Activated T-helper 1 cell treated with anti-CD3 and anti-CD28 coated beads, Interleukin-12 subunit alpha, Interleukin-12 subunit beta, Interleukin-2, Interleukin-4 antibody, amounts not matched to agents 30 ng/mL and 10 ng/mL and 1 ng/mL, durations not matched to agents 14 hours and 24 hours and 36 hours (primary cell): ENCODE results near the gene FCRL6. TPM values are rescaled to one million over a fixed set of nuclear protein-coding genes. Genes with fewer than 3 reads are reported as not detected.

ENCODE experiments used
- DNase-seq: peaks from one replicate; pipeline ENCODE4 v3.0.0; 2021; ENCODE audit warnings: low spot score
- H3K27ac Mint-ChIP-seq: one replicate; pipeline ENCODE4 v1.8.0; 2021; ENCODE audit warnings: mild to moderate bottlenecking, mixed read lengths
- H3K27me3 Mint-ChIP-seq: one replicate; pipeline ENCODE4 v1.8.0; 2022; ENCODE audit warnings: mild to moderate bottlenecking, moderate library complexity, mixed read lengths; ENCODE audit not compliant: insufficient read depth
- H3K36me3 Mint-ChIP-seq: one replicate; pipeline ENCODE4 v1.8.0; 2021; ENCODE audit warnings: low read depth, mixed read lengths
- H3K4me1 Mint-ChIP-seq: one replicate; pipeline ENCODE4 v1.8.0; 2021; ENCODE audit warnings: low read depth, mixed read lengths
- H3K4me3 Mint-ChIP-seq: one replicate; pipeline ENCODE4 v1.8.0; 2021; ENCODE audit warnings: mild to moderate bottlenecking, moderate library complexity, mixed read lengths
- H3K9me3 Mint-ChIP-seq: one replicate; pipeline ENCODE4 v1.8.0; 2021; ENCODE audit warnings: mixed read lengths
- intact Hi-C: fragments of 100-400 bp; cut with micrococcal nuclease; formaldehyde crosslinking; loops from one replicate; pipeline ENCODE4 v1.15.1; 2024
- total RNA-seq: library from RNA; stranded (reverse); gene quantifications from 2 replicates; pipeline ENCODE4 v1.2.3, GENCODE V29; 2022

The FCRL6 gene
- total RNA-seq, 1 donor from 2014 or later = not detected

- Mint-ChIP-seq H3K4me3 (peak overlapping the region; percentile 82), H3K36me3 (peaks cover 1% of the 10 kb centered on the region), H3K4me1 (peaks cover 7% of the 10 kb centered on the region), H3K27ac (no peak overlapping the region), H3K9me3 (no peaks in the 10 kb centered on the region), H3K27me3 (peaks cover 11% of the 10 kb centered on the region)
- no peak for DNase-seq
- intact Hi-C loops = loop anchor here (2.0 to 10.0 kb wide), 4 partner anchors 73 to 705 kb away; partner anchors contain the start of genes AIM2, DCAF8 and IGSF8
These were observed 20.2 kb upstream of the FCRL6 start for GRCh38 chr1:159781992-159782391.

DNA sequence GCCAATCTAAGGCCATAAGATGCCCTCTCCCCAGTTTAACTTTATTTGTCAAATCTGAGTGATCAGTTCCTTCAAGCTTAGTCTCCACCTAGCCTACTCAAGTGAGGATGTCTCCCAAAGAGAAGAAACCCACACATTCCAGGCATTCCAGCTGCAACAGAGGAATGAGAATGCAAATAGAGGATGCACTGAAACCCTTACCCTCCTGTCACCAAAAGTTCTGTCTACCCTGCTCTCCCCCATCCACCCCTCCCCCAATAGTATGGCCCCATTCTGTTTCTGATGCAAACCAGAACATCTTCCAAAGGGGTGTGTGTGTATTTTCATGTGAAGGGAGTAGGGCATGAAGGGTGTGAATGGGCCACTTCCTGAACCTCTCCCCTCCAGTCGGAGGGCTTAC lies 18.4 kb upstream of the FCRL6 start:
- no peak overlapping the region for H3K4me3 Mint-ChIP-seq
- peaks cover 5% of the 10 kb centered on the region for H3K27me3 Mint-ChIP-seq
- peaks cover 1% of the 10 kb centered on the region for H3K36me3 Mint-ChIP-seq
- H3K4me1 Mint-ChIP-seq = peaks cover 7% of the 10 kb centered on the region
- intact Hi-C loops = loop anchor here (5.0 to 10.0 kb wide), 2 partner anchors 481 to 706 kb away; partner anchors contain the start of genes AIM2 and DCAF8
- no peak for DNase-seq
- no peak overlapping the region for H3K27ac Mint-ChIP-seq
- H3K9me3 Mint-ChIP-seq = no peaks in the 10 kb centered on the region

DNA sequence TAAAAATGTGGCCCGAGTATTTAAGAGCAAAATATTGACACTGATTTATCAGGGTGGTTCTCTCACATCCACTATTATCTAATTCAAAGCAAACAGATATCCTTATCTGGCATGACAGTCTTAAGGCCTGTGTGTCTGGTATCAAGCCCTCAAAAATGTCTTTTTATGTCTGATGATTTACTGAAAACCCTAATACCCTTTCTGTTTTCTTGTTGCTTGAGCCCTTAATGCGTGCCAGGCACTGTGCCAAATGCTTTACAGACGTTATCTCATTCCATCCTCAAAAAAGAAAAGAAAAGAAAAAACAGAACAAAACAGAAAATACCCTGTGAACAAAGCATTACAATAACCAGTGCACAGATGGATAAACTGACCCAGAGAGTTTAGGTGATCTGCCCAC lies 15.7 kb upstream of the FCRL6 start:
- Mint-ChIP-seq H3K27ac (no peak overlapping the region), H3K4me1 (peaks cover 4% of the 10 kb centered on the region), H3K4me3 (no peak overlapping the region), H3K9me3 (no peaks in the 10 kb centered on the region), H3K36me3 (peaks cover 1% of the 10 kb centered on the region), H3K27me3 (peaks cover 7% of the 10 kb centered on the region)
- no peak for DNase-seq
- intact Hi-C loops = loop anchor here (10.0 kb wide), 1 partner anchor 478 kb away; the partner anchor contains the start of gene DCAF8

DNA sequence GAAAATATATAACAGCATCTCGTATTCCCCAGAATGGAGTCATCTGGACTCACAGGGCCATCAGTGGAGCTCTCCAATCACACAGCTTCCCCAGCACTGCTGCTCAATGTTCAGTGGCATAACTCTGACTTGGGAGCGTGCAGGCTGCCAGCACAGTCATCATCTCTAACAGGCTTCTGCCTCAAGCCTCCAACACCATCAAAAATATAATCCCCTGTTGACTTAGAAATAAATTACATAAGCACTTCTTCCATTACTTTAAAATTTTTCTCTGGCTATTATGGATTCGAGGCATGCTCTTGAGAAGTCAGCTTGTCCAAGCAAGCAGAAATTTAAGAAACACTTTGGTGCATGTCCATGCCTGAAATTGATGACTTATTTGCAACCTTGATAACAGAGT lies 15.2 kb upstream of the FCRL6 start:
- Mint-ChIP-seq H3K4me3 (no peak overlapping the region), H3K27me3 (peaks cover 7% of the 10 kb centered on the region), H3K9me3 (no peaks in the 10 kb centered on the region), H3K36me3 (peaks cover 1% of the 10 kb centered on the region), H3K27ac (no peak overlapping the region), H3K4me1 (no peaks in the 10 kb centered on the region)
- intact Hi-C loops = loop anchor here (10.0 kb wide), 1 partner anchor 478 kb away; the partner anchor contains the start of gene DCAF8
- no peak for DNase-seq

DNA sequence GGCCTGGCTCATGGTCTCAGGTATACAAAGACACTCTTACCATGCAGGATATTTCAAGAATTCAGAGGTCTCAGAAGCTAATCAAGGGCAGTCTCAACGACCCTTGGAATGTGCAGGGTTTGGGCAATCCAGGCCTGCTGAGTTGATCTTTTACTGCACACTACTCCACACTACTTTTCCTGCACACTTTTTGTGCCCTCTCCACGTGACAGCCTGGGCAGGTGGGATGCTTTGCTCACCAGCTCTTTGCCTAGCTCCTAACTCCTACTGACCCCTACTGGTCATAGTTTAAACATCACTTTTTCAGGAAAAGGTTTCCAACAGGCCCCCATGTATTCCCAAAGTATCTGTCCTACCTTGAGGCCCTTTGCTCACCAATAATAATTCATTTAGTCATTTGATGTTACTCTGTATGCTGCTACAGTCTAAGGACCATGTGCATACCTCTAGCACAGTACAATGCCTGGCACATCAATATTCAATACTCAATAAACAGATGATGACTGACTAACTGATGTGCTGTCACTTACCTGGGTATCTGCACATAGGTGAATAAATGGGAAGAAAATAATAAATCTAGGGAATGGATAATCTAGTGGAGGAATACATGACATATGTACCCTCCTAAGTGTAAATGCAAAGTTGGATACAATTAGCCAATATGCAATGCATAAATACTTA lies 11.8 kb upstream of the FCRL6 start:
- Mint-ChIP-seq H3K4me3 (no peak overlapping the region), H3K4me1 (no peaks in the 10 kb centered on the region), H3K36me3 (no peaks in the 10 kb centered on the region), H3K27ac (no peak overlapping the region), H3K27me3 (peaks cover 13% of the 10 kb centered on the region), H3K9me3 (no peaks in the 10 kb centered on the region)
- DNase-seq = no peak
- intact Hi-C loops = no loop called here

DNA sequence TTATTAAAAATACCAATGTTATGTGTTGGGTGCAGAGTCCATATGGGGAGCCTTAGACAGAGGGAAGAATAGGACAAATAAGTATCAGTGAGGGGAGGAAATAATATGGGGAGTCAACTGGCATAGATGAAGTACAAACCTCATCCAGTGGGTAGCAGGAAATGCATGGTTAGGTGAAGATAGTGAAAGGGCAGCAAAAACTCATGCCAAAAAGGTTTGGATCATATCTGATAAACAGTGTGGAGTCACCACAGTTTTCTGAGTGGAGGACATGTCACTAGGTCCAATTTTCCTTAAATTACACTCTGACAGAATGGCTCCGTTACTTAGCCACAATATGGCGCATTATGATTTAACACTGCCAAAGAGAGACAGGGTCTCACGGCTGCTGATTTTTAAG lies 11.1 kb upstream of the FCRL6 start:
- no peak overlapping the region for H3K4me3 Mint-ChIP-seq
- intact Hi-C loops = no loop called here
- no peak overlapping the region for H3K27ac Mint-ChIP-seq
- H3K4me1 Mint-ChIP-seq = no peaks in the 10 kb centered on the region
- no peaks in the 10 kb centered on the region for H3K9me3 Mint-ChIP-seq
- no peaks in the 10 kb centered on the region for H3K36me3 Mint-ChIP-seq
- H3K27me3 Mint-ChIP-seq = peaks cover 13% of the 10 kb centered on the region
- DNase-seq = no peak

DNA sequence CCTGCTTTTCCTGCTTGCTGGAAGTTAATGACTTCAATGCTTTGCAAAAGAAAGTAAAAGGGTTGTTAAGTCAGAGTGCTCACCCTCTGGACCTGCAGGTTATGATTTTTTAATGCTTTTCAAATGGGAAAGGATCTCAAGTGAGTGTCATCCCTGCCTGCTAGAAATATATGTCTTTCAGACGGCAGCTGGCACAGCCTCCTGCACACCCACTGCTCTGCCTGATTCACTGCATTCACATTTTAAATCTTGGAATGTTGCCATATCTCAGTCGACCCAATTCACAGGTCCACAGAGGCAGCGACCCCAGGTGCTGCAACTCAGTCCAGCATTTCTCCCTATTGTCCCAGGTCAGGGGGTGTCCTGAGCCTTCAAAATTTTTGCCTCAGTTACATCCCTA lies 10.7 kb upstream of the FCRL6 start:
- DNase-seq = no peak
- no peak overlapping the region for H3K27ac Mint-ChIP-seq
- no peak overlapping the region for H3K4me3 Mint-ChIP-seq
- no peaks in the 10 kb centered on the region for H3K4me1 Mint-ChIP-seq
- intact Hi-C loops = no loop called here
- H3K36me3 Mint-ChIP-seq = no peaks in the 10 kb centered on the region
- peaks cover 15% of the 10 kb centered on the region for H3K27me3 Mint-ChIP-seq
- H3K9me3 Mint-ChIP-seq = no peaks in the 10 kb centered on the region

DNA sequence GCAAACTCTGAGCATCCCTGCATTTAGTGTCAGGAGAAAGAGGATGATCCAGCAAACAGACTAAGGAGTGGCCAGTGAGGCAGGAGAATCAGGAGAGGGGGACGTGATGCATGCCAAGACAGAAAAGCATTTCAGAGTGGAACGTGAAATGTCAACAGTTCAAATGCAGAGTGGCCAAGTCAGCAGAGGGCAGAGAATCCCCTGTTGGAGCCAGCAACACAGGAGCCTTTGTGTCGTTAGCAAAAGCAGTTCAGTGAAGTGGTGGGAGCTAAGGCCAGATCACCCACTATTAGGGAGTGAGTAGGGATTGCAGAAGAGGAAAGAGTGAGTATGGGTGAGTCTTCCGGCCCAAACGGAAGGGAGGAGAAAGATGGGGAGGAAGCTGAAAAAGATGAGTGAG lies 6.6 kb upstream of the FCRL6 start:
- intact Hi-C loops = no loop called here
- H3K36me3 Mint-ChIP-seq = no peaks in the 10 kb centered on the region
- no peak for DNase-seq
- no peak overlapping the region for H3K27ac Mint-ChIP-seq
- no peaks in the 10 kb centered on the region for H3K9me3 Mint-ChIP-seq
- H3K4me3 Mint-ChIP-seq = no peak overlapping the region
- peaks cover 28% of the 10 kb centered on the region for H3K27me3 Mint-ChIP-seq
- peaks cover 8% of the 10 kb centered on the region for H3K4me1 Mint-ChIP-seq

GRCh38 chr1:159798893-159799292 lies 3.3 kb upstream of the FCRL6 start:
- Mint-ChIP-seq H3K27me3 (peaks cover 43% of the 10 kb centered on the region), H3K36me3 (no peaks in the 10 kb centered on the region), H3K9me3 (no peaks in the 10 kb centered on the region), H3K4me1 (peaks cover 14% of the 10 kb centered on the region), H3K4me3 (no peak overlapping the region), H3K27ac (no peak overlapping the region)
- peak; percentile 14 for DNase-seq
- intact Hi-C loops = loop anchor here (1.0 to 2.0 kb wide), 4 partner anchors 19 to 207 kb away; partner anchors contain the start of gene DUSP23

DNA sequence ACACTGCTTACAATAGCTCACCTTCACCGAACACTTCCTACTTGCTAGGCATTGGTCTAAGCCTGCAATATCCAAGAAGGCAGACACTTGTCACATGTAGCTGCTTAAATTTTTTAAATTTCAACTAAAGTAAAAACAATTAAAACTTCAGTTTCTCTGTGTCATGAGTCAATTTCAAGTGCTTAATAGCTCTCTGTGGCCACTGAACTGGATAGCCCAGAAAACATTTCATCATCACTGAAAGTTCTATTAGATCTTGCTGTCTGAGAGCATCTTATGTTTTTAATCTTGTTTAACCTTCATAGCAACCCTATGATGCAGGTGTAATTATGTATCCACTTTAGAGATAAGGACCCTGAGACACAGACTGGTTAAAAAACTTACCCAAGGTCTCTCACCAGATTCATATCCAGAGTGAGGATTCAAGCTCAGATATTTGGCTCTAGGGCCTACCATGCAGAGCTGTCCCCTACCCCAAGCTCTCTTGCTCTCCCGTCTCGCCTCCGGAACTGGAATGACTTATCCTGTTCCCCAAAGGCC lies 2.6 kb upstream of the FCRL6 start:
- Mint-ChIP-seq H3K9me3 (no peaks in the 10 kb centered on the region), H3K4me1 (peaks cover 14% of the 10 kb centered on the region), H3K27me3 (peaks cover 43% of the 10 kb centered on the region), H3K36me3 (no peaks in the 10 kb centered on the region), H3K27ac (no peak overlapping the region), H3K4me3 (no peak overlapping the region)
- no peak for DNase-seq
- intact Hi-C loops = loop anchor here (2.0 kb wide), 1 partner anchor 21 kb away; no protein-coding TSS in a partner anchor

DNA sequence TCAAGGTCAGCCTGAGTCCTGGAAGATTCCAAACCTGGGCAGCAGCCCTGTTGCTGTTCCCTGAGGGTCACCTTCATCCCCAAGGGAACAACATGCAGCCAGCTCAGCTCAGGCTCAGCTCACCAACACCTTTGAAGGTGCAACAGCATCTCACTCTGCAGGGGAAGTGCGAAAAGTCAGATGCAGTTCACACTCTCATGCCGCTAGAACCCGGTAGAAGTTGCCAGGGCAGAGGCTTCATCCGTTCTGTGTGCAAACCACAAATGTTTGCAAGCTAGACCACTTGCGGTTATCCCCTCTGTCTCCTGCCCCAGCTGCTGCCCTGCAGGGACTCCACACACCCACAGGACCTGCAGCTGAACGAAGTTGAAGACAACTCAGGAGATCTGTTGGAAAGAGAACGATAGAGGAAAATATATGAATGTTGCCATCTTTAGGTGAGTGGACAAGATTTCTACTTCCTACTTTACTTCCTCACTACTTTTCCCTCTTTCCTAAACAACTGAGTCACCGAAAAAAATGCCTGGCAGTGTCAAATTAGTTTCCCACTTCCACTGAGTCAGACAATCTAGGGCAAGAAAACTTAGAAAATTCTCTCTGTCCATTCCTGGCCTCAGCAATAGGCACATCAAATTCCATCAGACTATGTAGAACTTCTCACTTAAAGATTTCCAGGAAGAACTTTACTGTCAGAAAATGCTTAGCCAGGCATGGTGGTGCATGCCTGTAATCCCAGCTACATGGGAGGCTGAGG lies 1.8 kb upstream of the FCRL6 start:
- Mint-ChIP-seq H3K27ac (no peak overlapping the region), H3K4me1 (peaks cover 14% of the 10 kb centered on the region), H3K27me3 (peaks cover 48% of the 10 kb centered on the region), H3K4me3 (no peak overlapping the region), H3K9me3 (no peaks in the 10 kb centered on the region), H3K36me3 (no peaks in the 10 kb centered on the region)
- peak; percentile 26 for DNase-seq
- intact Hi-C loops = no loop called here

- no peak overlapping the region for H3K27ac Mint-ChIP-seq
- no peaks in the 10 kb centered on the region for H3K36me3 Mint-ChIP-seq
- no peak for DNase-seq
- peaks cover 49% of the 10 kb centered on the region for H3K27me3 Mint-ChIP-seq
- no peak overlapping the region for H3K4me3 Mint-ChIP-seq
- intact Hi-C loops = no loop called here
- no peaks in the 10 kb centered on the region for H3K9me3 Mint-ChIP-seq
- H3K4me1 Mint-ChIP-seq = peaks cover 14% of the 10 kb centered on the region
These were observed 2.0 kb downstream of the FCRL6 start for GRCh38 chr1:159803956-159804689.
